Muscle layer of colon (tissue), 2 donors: ENCODE measurements around the gene FGF18.

ENCODE experiments used
- H3K27ac ChIP-seq: one replicate; pipeline ENCODE4 v1.7.0; 2013; ENCODE audit warnings: low read depth, mild to moderate bottlenecking, low read length, moderate library complexity
- H3K27me3 ChIP-seq, 2 donors: one replicate each; pipeline ENCODE4 v1.7.0; 2013; ENCODE audit warnings: low read length in 2 of 2, mild to moderate bottlenecking in 2 of 2; ENCODE audit not compliant: insufficient read depth in 2 of 2, control insufficient read depth in 1 of 2
- H3K36me3 ChIP-seq: one replicate; pipeline ENCODE4 v1.7.0; 2013; ENCODE audit warnings: mild to moderate bottlenecking, low read length; ENCODE audit not compliant: insufficient read depth
- H3K4me1 ChIP-seq: one replicate; pipeline ENCODE4 v1.7.0; 2013; ENCODE audit warnings: mild to moderate bottlenecking, low read length; ENCODE audit not compliant: insufficient read depth
- H3K4me3 ChIP-seq, 2 donors: one replicate each; pipeline ENCODE4 v1.7.0; 2013; ENCODE audit warnings: low read length in 2 of 2, low read depth in 1 of 2, mild to moderate bottlenecking in 1 of 2, moderate library complexity in 1 of 2
- H3K9ac ChIP-seq: one replicate; pipeline ENCODE4 v1.7.0; 2013; ENCODE audit warnings: low read length
- H3K9me3 ChIP-seq: one replicate; pipeline ENCODE4 v1.7.0; 2013; ENCODE audit warnings: mild to moderate bottlenecking, low read length
- donor health status: abdominal sarcoma.
- donor health status: Adenocarcinoma of cecum.

FGF18 gene

GRCh38 chr5:171451421-171451820, 32.0 kb downstream of the FGF18 start:
- Histone ChIP-seq H3K27me3 (peaks cover 0 to 5% of the 10 kb centered on the region in 2 donors), H3K4me1 (no peaks in the 10 kb centered on the region), H3K4me3 (peak overlapping the region in 1 of 2 donors; percentile 16), H3K36me3 (no peaks in the 10 kb centered on the region), H3K27ac (peak overlapping the region; percentile 24), H3K9me3 (no peaks in the 10 kb centered on the region), H3K9ac (no peak overlapping the region)

DNA sequence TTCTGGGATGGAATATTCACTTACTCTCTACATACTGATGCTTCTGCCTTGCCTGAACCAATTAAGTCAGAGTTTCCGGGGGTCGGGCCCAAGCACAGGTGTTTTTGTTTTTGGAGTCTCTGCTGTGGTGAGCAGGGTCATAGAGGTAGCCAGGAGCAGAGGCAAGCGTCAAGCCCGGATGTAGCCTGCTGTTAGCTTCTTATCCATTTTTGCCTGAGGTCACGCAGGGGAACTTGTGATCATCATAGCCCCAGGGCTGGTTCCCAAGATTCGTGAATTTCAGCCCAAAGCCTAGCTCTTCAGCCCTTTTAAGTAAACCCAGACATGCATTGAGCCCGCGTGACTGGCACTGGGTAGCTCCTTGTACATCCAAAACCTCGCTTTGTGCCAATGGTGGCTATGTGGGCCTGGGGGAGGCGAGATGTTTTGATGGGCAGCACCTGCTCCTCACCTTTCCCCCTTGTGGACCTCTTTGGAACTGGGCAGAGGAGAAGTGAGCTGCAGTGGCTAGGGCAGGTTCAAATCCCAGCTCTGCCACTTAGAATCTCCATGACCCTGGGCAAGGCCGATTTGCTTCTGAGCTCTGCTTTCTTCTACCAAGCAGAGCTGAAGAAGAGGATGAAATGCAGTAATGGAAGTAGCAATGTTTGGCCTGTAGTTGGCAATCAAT, 33.7 kb downstream of the FGF18 start:
- no peak overlapping the region for H3K4me3 ChIP-seq
- H3K9ac ChIP-seq: no peak overlapping the region
- H3K27ac ChIP-seq: no peak overlapping the region
- no peaks in the 10 kb centered on the region for H3K4me1 ChIP-seq
- peaks cover 0 to 5% of the 10 kb centered on the region in 2 donors for H3K27me3 ChIP-seq
- no peaks in the 10 kb centered on the region for H3K36me3 ChIP-seq
- no peaks in the 10 kb centered on the region for H3K9me3 ChIP-seq

- no peak overlapping the region for H3K27ac ChIP-seq
Observed at GRCh38 chr5:171453988-171454387, 34.5 kb downstream of the FGF18 start.

GRCh38 chr5:171454549-171454948, 35.1 kb downstream of the FGF18 start:
- Histone ChIP-seq H3K9ac (no peak overlapping the region), H3K4me1 (no peaks in the 10 kb centered on the region), H3K4me3 (no peak overlapping the region), H3K27ac (no peak overlapping the region), H3K36me3 (no peaks in the 10 kb centered on the region), H3K9me3 (no peaks in the 10 kb centered on the region), H3K27me3 (peaks cover 0 to 5% of the 10 kb centered on the region in 2 donors)

More at GRCh38 chr5:171453988-171454387, 34.5 kb downstream of the FGF18 start:
- Histone ChIP-seq H3K9me3 (no peaks in the 10 kb centered on the region), H3K36me3 (no peaks in the 10 kb centered on the region), H3K27me3 (peaks cover 0 to 5% of the 10 kb centered on the region in 2 donors), H3K4me1 (no peaks in the 10 kb centered on the region), H3K4me3 (no peak overlapping the region), H3K9ac (no peak overlapping the region)

DNA sequence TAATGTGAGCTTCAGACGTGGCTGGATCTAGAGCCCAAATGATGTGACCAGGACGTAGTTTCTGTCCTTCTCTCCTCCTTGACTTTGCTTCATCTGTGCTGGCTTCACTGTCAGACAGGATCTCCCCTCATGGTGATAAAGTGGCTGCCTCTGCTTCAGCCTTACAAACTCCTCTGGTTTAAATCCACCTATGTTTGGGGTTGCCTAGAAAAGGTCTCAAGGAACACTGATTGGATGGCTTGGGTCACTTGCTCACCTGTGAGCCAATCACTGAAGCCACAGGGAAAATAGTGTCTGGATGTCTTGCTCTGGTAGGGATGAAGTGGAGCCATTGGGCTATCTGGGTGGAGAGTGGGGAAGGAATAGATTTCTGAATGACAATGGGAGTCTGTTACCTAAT, 36.1 kb downstream of the FGF18 start:
- H3K9ac ChIP-seq: no peak overlapping the region
- H3K36me3 ChIP-seq: no peaks in the 10 kb centered on the region
- H3K27ac ChIP-seq: no peak overlapping the region
- no peak overlapping the region for H3K4me3 ChIP-seq
- peaks cover 0 to 6% of the 10 kb centered on the region in 2 donors for H3K27me3 ChIP-seq
- no peaks in the 10 kb centered on the region for H3K9me3 ChIP-seq
- H3K4me1 ChIP-seq: no peaks in the 10 kb centered on the region

GRCh38 chr5:171457208-171457981, 37.9 kb downstream of the FGF18 start:
- H3K27me3 ChIP-seq: peaks cover 0 to 3% of the 10 kb centered on the region in 2 donors
- no peak overlapping the region for H3K27ac ChIP-seq
- no peak overlapping the region for H3K9ac ChIP-seq
- H3K36me3 ChIP-seq: no peaks in the 10 kb centered on the region
- H3K9me3 ChIP-seq: no peaks in the 10 kb centered on the region
- no peak overlapping the region for H3K4me3 ChIP-seq
- H3K4me1 ChIP-seq: no peaks in the 10 kb centered on the region

GRCh38 chr5:171459839-171460238, 40.4 kb downstream of the FGF18 start:
- Histone ChIP-seq H3K9ac (no peak overlapping the region), H3K4me1 (no peaks in the 10 kb centered on the region), H3K27ac (no peak overlapping the region), H3K9me3 (no peaks in the 10 kb centered on the region), H3K36me3 (no peaks in the 10 kb centered on the region), H3K4me3 (no peak overlapping the region), H3K27me3 (peaks cover 0 to 3% of the 10 kb centered on the region in 2 donors)

GRCh38 chr5:171462136-171462927, 42.9 kb downstream of the FGF18 start:
- H3K4me1 ChIP-seq: no peaks in the 10 kb centered on the region
- H3K36me3 ChIP-seq: no peaks in the 10 kb centered on the region
- H3K27me3 ChIP-seq: peaks cover 0 to 3% of the 10 kb centered on the region in 2 donors
- H3K4me3 ChIP-seq: no peak overlapping the region
- H3K27ac ChIP-seq: no peak overlapping the region
- H3K9me3 ChIP-seq: no peaks in the 10 kb centered on the region
- no peak overlapping the region for H3K9ac ChIP-seq

- Histone ChIP-seq H3K4me3 (no peak overlapping the region), H3K9me3 (no peaks in the 10 kb centered on the region), H3K27ac (no peak overlapping the region), H3K4me1 (no peaks in the 10 kb centered on the region), H3K36me3 (no peaks in the 10 kb centered on the region), H3K9ac (no peak overlapping the region), H3K27me3 (peaks cover 0 to 3% of the 10 kb centered on the region in 2 donors)
Observed at GRCh38 chr5:171462928-171463861, 43.7 kb downstream of the FGF18 start.

DNA sequence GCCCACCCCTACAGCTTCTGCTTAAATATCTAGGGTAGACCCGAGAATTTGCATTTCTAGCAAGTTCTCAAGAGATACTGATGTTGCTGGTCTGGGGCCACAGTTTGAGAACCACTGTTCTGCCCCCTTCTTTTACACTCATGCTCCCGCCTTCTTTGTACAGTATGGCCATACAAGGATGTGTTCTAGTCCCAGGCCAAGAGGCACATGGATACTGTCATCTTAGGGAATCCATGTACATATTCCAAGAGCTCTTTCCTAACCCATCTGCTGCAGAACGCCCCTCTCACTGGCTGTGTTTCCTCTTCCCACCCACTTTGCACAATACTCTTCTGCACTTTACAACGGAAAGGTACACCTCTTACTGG, 44.4 kb downstream of the FGF18 start:
- Histone ChIP-seq H3K4me1 (no peaks in the 10 kb centered on the region), H3K27ac (no peak overlapping the region), H3K36me3 (no peaks in the 10 kb centered on the region)

More for the DNA sequence above, 44.4 kb downstream of the FGF18 start:
- Histone ChIP-seq H3K4me3 (no peak overlapping the region), H3K9me3 (no peaks in the 10 kb centered on the region), H3K9ac (no peak overlapping the region), H3K27me3 (peaks cover 0 to 3% of the 10 kb centered on the region in 2 donors)
